Right lobe of liver (tissue), 6 donors: Measurements from ENCODE around the gene ARID3A. TPM values are rescaled to one million over a fixed set of nuclear protein-coding genes. Genes with fewer than 3 reads are reported as not detected.

ENCODE experiments used
- ATAC-seq, 4 donors: fragments of 200-7000 bp; cut with Tn5 transposase; one replicate each; pipeline ENCODE4 v1.9.1; 2020; ENCODE audit warnings: mild to moderate bottlenecking in 4 of 4, moderate library complexity in 4 of 4
- DNase-seq, 3 donors: peaks; one replicate each; pipeline ENCODE4 v3.0.0-alpha.2; 2020
- H3K27ac ChIP-seq, 3 donors: fragments of 200-600 bp; one replicate each; pipeline ENCODE4 v1.8.0; 2022
- H3K27me3 ChIP-seq, 2 donors: fragments of 200-600 bp; one replicate each; pipeline ENCODE4 v1.8.0; 2022
- H3K36me3 ChIP-seq, 4 donors: fragments of 200-600 bp; sonication (generic) in 1 of 4; one replicate each; pipeline versions ENCODE4 v1.5.1 to v1.8.0; 2017 to 2022; ENCODE audit warnings: control low read depth in 1 of 4
- H3K4me1 ChIP-seq, 4 donors: fragments of 200-600 bp; sonication (generic) in 1 of 4; one replicate each; pipeline versions ENCODE4 v1.5.1 to v1.8.0; 2017 to 2022; ENCODE audit warnings: control low read depth in 1 of 4
- H3K4me3 ChIP-seq, 3 donors: fragments of 200-600 bp; one replicate each; pipeline ENCODE4 v1.8.0; 2022
- H3K9me3 ChIP-seq, 4 donors: fragments of 200-600 bp; sonication (generic) in 1 of 4; one replicate each; pipeline versions ENCODE4 v1.5.1 to v1.8.0; 2017 to 2022; ENCODE audit warnings: control low read depth in 1 of 4
- CTCF ChIP-seq, 4 donors: fragments of 200-600 bp in 3 of 4; fragments of 450-650 bp in 1 of 4; IDR thresholded peaks; one replicate each; pipeline versions ENCODE4 v1.5.1 to v1.8.0; 2016 to 2022; ENCODE audit warnings: antibody characterized with exemption in 4 of 4, mild to moderate bottlenecking in 2 of 4
- POLR2A ChIP-seq: fragments of 450-650 bp; IDR thresholded peaks from one replicate; pipeline ENCODE4 v1.6.1; 2017; ENCODE audit warnings: antibody characterized with exemption, mild to moderate bottlenecking
- WGBS: methylation state at CpG from one replicate; pipeline ENCODE4 v1.1.6; 2018; ENCODE audit warnings: low coverage, low lambda C conversion rate; ENCODE audit not compliant: insufficient coverage; ENCODE audit errors: missing lambda C conversion rate; 5-methylcytosine and 5-hydroxymethylcytosine counted together
- intact Hi-C, 2 donors: fragments of 100-400 bp; cut with DNase I; formaldehyde crosslinking; loops; one replicate each; pipeline versions ENCODE4 v1.11.2 to v1.14.1; 2022
- total RNA-seq, 6 experiments: library from RNA; depleted of rRNA in 2 of 6; stranded (reverse); fragments of >200 nt in 2 of 6; fragmentation: NEBNext Ultra II Directional in 3 of 6; extraction: Animal tissue kit (Norgen Biotek cat#: 25700) in 3 of 6; gene quantifications; one replicate each; pipeline versions ENCODE4 v1.1.0 to v1.2.4, GENCODE V29; 2016 to 2023
- donor health status: DM: no; HTN: yes; CAD: no.
- donor health status: DM: no; HTN: no; CAD: no.
- donor health status: DM: no; HTN: no; CAD: no.
- donor health status: DM: no; HTN: yes; CAD: no.
- donor health status: DM: no; HTN: yes; CAD: no.

The ARID3A gene
- total RNA-seq, 6 experiments from 2014 or later = 0.74 to 5.3 (median 1.9) TPM

- peak in 1 of 3 donors; percentile 30 for DNase-seq
- 91% methylated on average over 6 of the region's 29 CpGs for WGBS
- intact Hi-C loops = loop anchor here in 1 of 2 donors (10.0 kb wide), 1 partner anchor 119 kb away; the partner anchor contains the start of genes CFD and ELANE
Measured at GRCh38 chr19:973726-974563, 48.1 kb downstream of the ARID3A start.

GRCh38 chr19:974564-975257 is 48.9 kb downstream of the ARID3A start:
- ATAC-seq = no peak
- no peak overlapping the region for H3K27ac ChIP-seq
- no peaks in the 10 kb centered on the region for H3K4me1 ChIP-seq
- H3K27me3 ChIP-seq = no peaks in the 10 kb centered on the region
- H3K36me3 ChIP-seq = no peaks in the 10 kb centered on the region
- peak in 1 of 3 donors; percentile 30 for DNase-seq
- intact Hi-C loops = loop anchor here in 1 of 2 donors (5.0 to 10.0 kb wide), 2 partner anchors 32 to 120 kb away; partner anchors contain the start of genes CFD and ELANE
- H3K4me3 ChIP-seq = no peak overlapping the region
- WGBS = 95% methylated on average over 8 of the region's 37 CpGs
- TF ChIP-seq POLR2A (no peak), CTCF (IDR thresholded peaks at IDR 0.05) (no peak)
- peaks cover 0 to 5% (median 2%) of the 10 kb centered on the region in 4 donors for H3K9me3 ChIP-seq

More at GRCh38 chr19:973726-974563, 48.1 kb downstream of the ARID3A start:
- no peak overlapping the region for H3K27ac ChIP-seq
- TF ChIP-seq POLR2A (no peak), CTCF (IDR thresholded peaks at IDR 0.05) (no peak)
- peaks cover 0 to 4% (median 0%) of the 10 kb centered on the region in 4 donors for H3K36me3 ChIP-seq
- no peak overlapping the region for H3K4me3 ChIP-seq
- peaks cover 0 to 5% (median 2%) of the 10 kb centered on the region in 4 donors for H3K9me3 ChIP-seq
- ATAC-seq = no peak
- H3K4me1 ChIP-seq = no peaks in the 10 kb centered on the region
- no peaks in the 10 kb centered on the region for H3K27me3 ChIP-seq

- 70% methylated on average over 3 of the region's 10 CpGs for WGBS
- no peak for TF ChIP-seq POLR2A
- no peak for TF ChIP-seq CTCF (IDR thresholded peaks at IDR 0.05)
- intact Hi-C loops = loop anchor here in 1 of 2 donors (5.0 to 10.0 kb wide), 2 partner anchors 34 to 122 kb away; partner anchors contain the start of genes CFD and ELANE
- Histone ChIP-seq H3K4me1 (peaks cover 0 to 10% (median 6%) of the 10 kb centered on the region in 4 donors), H3K36me3 (no peaks in the 10 kb centered on the region), H3K4me3 (no peak overlapping the region), H3K27ac (no peak overlapping the region), H3K9me3 (no peaks in the 10 kb centered on the region), H3K27me3 (no peaks in the 10 kb centered on the region)
- no peak for DNase-seq
- no peak for ATAC-seq
Measured at GRCh38 chr19:976476-976875, 50.6 kb downstream of the ARID3A start.

- Histone ChIP-seq H3K27ac (no peak overlapping the region), H3K27me3 (no peaks in the 10 kb centered on the region), H3K4me1 (peaks cover 0 to 10% (median 6%) of the 10 kb centered on the region in 4 donors), H3K36me3 (no peaks in the 10 kb centered on the region), H3K4me3 (no peak overlapping the region), H3K9me3 (no peaks in the 10 kb centered on the region)
- intact Hi-C loops = loop anchor here in 1 of 2 donors (5.0 to 10.0 kb wide), 2 partner anchors 35 to 122 kb away; partner anchors contain the start of genes CFD and ELANE
- WGBS = 0% methylated on average over 1 of the region's 24 CpGs
- TF ChIP-seq CTCF (IDR thresholded peaks at IDR 0.05) (no peak), POLR2A (no peak)
- DNase-seq (no peak), ATAC-seq (no peak)
Measured at GRCh38 chr19:977058-977464, 51.2 kb downstream of the ARID3A start.
